ENCODE results near the gene ZNF236.
"Not testable (repeated sequence)": the region's sequence is repeated elsewhere in the genome, so short reads cannot be mapped to it uniquely, and the experiment has no call there.

ZNF236 gene

GRCh38 chr18:76822506-76823160 is at the start of gene ZNF236:
TSS of gene ZNF236 (plus strand) at chr18:76822557. CDS start at chr18:76822608, 51 bp downstream.
- no peak for TF ChIP-seq CTCF (IDR thresholded peaks at IDR 0.05)
- H3K4me3 ChIP-seq: peak within 1 kb of the TSS; percentile 88
- peak within 1 kb of the TSS; percentile 85 to 98 for H3K27ac ChIP-seq
- DNase-seq (ENCODE audit: low spot score): no peak

- no peak for DNase-seq (ENCODE audit: low spot score)
- H3K27ac ChIP-seq: no peak overlapping the region
- TF ChIP-seq CTCF (IDR thresholded peaks at IDR 0.05): no peak
- H3K4me3 ChIP-seq: no peak overlapping the region
These were observed 49.7 kb upstream of the ZNF236 start for GRCh38 chr18:76772665-76773064.

- not testable (repeated sequence) for DNase-seq (ENCODE audit: low spot score); H3K27ac ChIP-seq; H3K4me3 ChIP-seq
These were observed 45.3 kb upstream of the ZNF236 start for GRCh38 chr18:76777036-76777435.

GRCh38 chr18:76783786-76784484 is 38.4 kb upstream of the ZNF236 start:
- no peak for DNase-seq (ENCODE audit: low spot score)
- no peak for TF ChIP-seq CTCF (IDR thresholded peaks at IDR 0.05)
- Histone ChIP-seq H3K4me3 (no peak overlapping the region), H3K27ac (no peak overlapping the region)

- H3K4me3 ChIP-seq: no peak overlapping the region
- no peak for TF ChIP-seq CTCF (IDR thresholded peaks at IDR 0.05)
- no peak overlapping the region for H3K27ac ChIP-seq
- no peak for DNase-seq (ENCODE audit: low spot score)
These were observed 36.5 kb upstream of the ZNF236 start for GRCh38 chr18:76785872-76786271.

GRCh38 chr18:76788571-76789317 is 33.6 kb upstream of the ZNF236 start:
- H3K4me3 ChIP-seq: no peak overlapping the region
- DNase-seq (ENCODE audit: low spot score): no peak
- no peak overlapping the region for H3K27ac ChIP-seq
- no peak for TF ChIP-seq CTCF (IDR thresholded peaks at IDR 0.05)

- TF ChIP-seq CTCF (IDR thresholded peaks at IDR 0.05): no peak
- Histone ChIP-seq H3K4me3 (no peak overlapping the region), H3K27ac (no peak overlapping the region)
- no peak for DNase-seq (ENCODE audit: low spot score)
These were observed 31.3 kb upstream of the ZNF236 start for GRCh38 chr18:76791106-76791505.

Measured in coronary artery (tissue), 2 donors.